Ureter (tissue), 1 donor: ENCODE data around the gene SCN8A. TPM values are rescaled to one million over a fixed set of nuclear protein-coding genes. Genes with fewer than 3 reads are reported as not detected.

Experiments used
- DNase-seq: peaks from one replicate; pipeline ENCODE4 v3.0.0-alpha.2; 2020; ENCODE audit warnings: low spot score
- total RNA-seq: library from RNA; stranded (reverse); gene quantifications from one replicate; pipeline ENCODE4 v1.2.4, GENCODE V29; 2023
- donor health status: DM: yes; HTN: yes; CAD: no.

The SCN8A gene
- total RNA-seq, 1 donor from 2014 or later = 2.2 TPM

- no peak for DNase-seq
These were observed 78.2 kb downstream of the SCN8A start for GRCh38 chr12:51669271-51669670.

GRCh38 chr12:51669996-51670395, 79.0 kb downstream of the SCN8A start:
- DNase-seq = no peak

GRCh38 chr12:51672334-51672733, 81.3 kb downstream of the SCN8A start:
- no peak for DNase-seq

- DNase-seq = no peak
These were observed 84.2 kb downstream of the SCN8A start for GRCh38 chr12:51675071-51675803.

GRCh38 chr12:51676875-51677274, 85.8 kb downstream of the SCN8A start:
- DNase-seq = no peak

- no peak for DNase-seq
These were observed 86.4 kb downstream of the SCN8A start for GRCh38 chr12:51677284-51677968.

- no peak for DNase-seq
These were observed 87.2 kb downstream of the SCN8A start for GRCh38 chr12:51678086-51678724.

GRCh38 chr12:51682981-51683380, 91.9 kb downstream of the SCN8A start:
- DNase-seq = no peak

GRCh38 chr12:51683763-51684357, 92.8 kb downstream of the SCN8A start:
- no peak for DNase-seq

GRCh38 chr12:51686727-51687126, 95.7 kb downstream of the SCN8A start:
- DNase-seq = no peak

GRCh38 chr12:51687177-51687576, 96.1 kb downstream of the SCN8A start:
- DNase-seq = no peak

GRCh38 chr12:51687614-51688013, 96.6 kb downstream of the SCN8A start:
- no peak for DNase-seq

- no peak for DNase-seq
These were observed 99.0 kb downstream of the SCN8A start for GRCh38 chr12:51689983-51690382.

GRCh38 chr12:51692016-51692415, 101.0 kb downstream of the SCN8A start:
- no peak for DNase-seq

- DNase-seq = no peak
These were observed 102.5 kb downstream of the SCN8A start for GRCh38 chr12:51693569-51693968.

GRCh38 chr12:51694146-51694545, 103.1 kb downstream of the SCN8A start:
- no peak for DNase-seq

GRCh38 chr12:51695241-51696010, 104.4 kb downstream of the SCN8A start:
- DNase-seq = no peak

- no peak for DNase-seq
These were observed 108.2 kb downstream of the SCN8A start for GRCh38 chr12:51699219-51699618.

- DNase-seq = no peak
These were observed 109.9 kb downstream of the SCN8A start for GRCh38 chr12:51700887-51701286.

GRCh38 chr12:51702587-51702986, 111.6 kb downstream of the SCN8A start:
- DNase-seq = no peak

- DNase-seq = no peak
These were observed 114.4 kb downstream of the SCN8A start for GRCh38 chr12:51705450-51705849.

GRCh38 chr12:51706206-51706605, 115.2 kb downstream of the SCN8A start:
- DNase-seq = no peak
